GM12878 (cell line): Measurements from ENCODE around the gene ADAMTS17. TPM values are rescaled to one million over a fixed set of nuclear protein-coding genes. Genes with fewer than 3 reads are reported as not detected.

Experiments used
- ATAC-seq: fragments of 200-7000 bp; cut with Tn5 transposase; 3 replicates; pipeline ENCODE4 v1.9.1; 2020; ENCODE audit warnings: mild to moderate bottlenecking, moderate library complexity
- BruUV-seq: library from RNA; stranded (reverse); fragments of 400-500 nt; replicated peaks from 2 replicates; lab custom pipeline; 2021; lab: Mats Ljungman, UMichigan
- CTCF ChIA-PET: fragments of 300-600 bp; sonication (Branson Sonifier 250); formaldehyde crosslinking; extraction: SDS; loops from one replicate; lab custom pipeline; 2021; ENCODE audit warnings: inconsistent platforms; lab: Yijun Ruan, JAX
- POLR2A ChIA-PET: fragments of 350-600 bp; formaldehyde crosslinking; extraction: SDS; loops from one replicate; lab custom pipeline; 2021; ENCODE audit warnings: inconsistent platforms; lab: Charles Lee
- RAD21 ChIA-PET: fragments of 300-600 bp; sonication (Branson Sonifier 250); formaldehyde crosslinking; loops from one replicate; lab custom pipeline; 2023; ENCODE audit warnings: antibody characterized with exemption; ENCODE audit not compliant: unreplicated experiment; lab: Charles Lee
- SMC1A ChIA-PET: fragments of 300-600 bp; sonication (Branson Sonifier 250); formaldehyde crosslinking; loops from one replicate; lab custom pipeline; 2023; ENCODE audit not compliant: unreplicated experiment, uncharacterized antibody; lab: Charles Lee
- DNase-seq: peaks from one replicate; pipeline ENCODE4 v3.0.0-alpha.2; 2011; ENCODE audit warnings: low read depth, low spot score
- FAIRE-seq: peaks from 3 replicates; lab custom pipeline; 2011; peaks lifted over from hg19 to GRCh38; lab: Jason Lieb, UNC
- H2AFZ ChIP-seq: 2 replicates; pipeline ENCODE4 v1.6.0; 2011; ENCODE audit warnings: low read depth, low read length, control low read depth; ENCODE audit not compliant: control insufficient read depth
- H3K27ac ChIP-seq: 2 replicates; pipeline ENCODE4 v1.5.1; 2011; ENCODE audit warnings: control low read depth; ENCODE audit not compliant: control insufficient read depth, insufficient read depth
- H3K27me3 ChIP-seq, 2 experiments: replicated peaks in 1 of 2; 2 replicates each; pipeline versions ENCODE4 v1.6.0 to v1.6.1; 2011; ENCODE audit warnings: low read length in 1 of 2; ENCODE audit not compliant: control insufficient read depth in 2 of 2, insufficient read depth in 2 of 2
- H3K36me3 ChIP-seq, 2 experiments: 2 replicates each; pipeline ENCODE4 v1.5.1; 2011; ENCODE audit warnings: low read length in 1 of 2; ENCODE audit not compliant: control insufficient read depth in 2 of 2, insufficient read depth in 2 of 2
- H3K4me1 ChIP-seq: 2 replicates; pipeline ENCODE4 v1.6.1; 2011; ENCODE audit warnings: mild to moderate bottlenecking, low read length, moderate library complexity, mixed read lengths; ENCODE audit not compliant: control insufficient read depth, insufficient read depth
- H3K4me2 ChIP-seq: 2 replicates; pipeline ENCODE4 v1.6.0; 2011; ENCODE audit warnings: control low read depth; ENCODE audit not compliant: control insufficient read depth, insufficient read depth
- H3K4me3 ChIP-seq: fragments of 200-600 bp; sonication (generic); 2 replicates; pipeline ENCODE4 v1.5.1; 2016
- H3K79me2 ChIP-seq: 2 replicates; pipeline ENCODE4 v1.6.0; 2011; ENCODE audit warnings: low read length; ENCODE audit not compliant: control insufficient read depth, insufficient read depth
- H3K9ac ChIP-seq: 2 replicates; pipeline ENCODE4 v1.8.0; 2011; ENCODE audit warnings: low read length, control low read depth, mixed read lengths; ENCODE audit not compliant: control insufficient read depth, insufficient read depth
- H3K9me3 ChIP-seq: replicated peaks from 3 replicates; pipeline ENCODE4 v1.5.1; 2011; ENCODE audit warnings: mild to moderate bottlenecking, low read length; ENCODE audit not compliant: control insufficient read depth, insufficient read depth
- H4K20me1 ChIP-seq: 2 replicates; pipeline ENCODE4 v1.6.0; 2011; ENCODE audit not compliant: control insufficient read depth, insufficient read depth
- ASH2L ChIP-seq: fragments of 300-600, 200-600 bp; sonication (generic); IDR thresholded peaks from 2 replicates; pipeline ENCODE4 v1.6.1; 2017; ENCODE audit warnings: low read depth, mild to moderate bottlenecking, borderline replicate concordance
- ATF7 ChIP-seq: fragments of 450-650 bp; IDR thresholded peaks from 2 replicates; pipeline ENCODE4 v1.6.1; 2016; ENCODE audit warnings: low read depth, mild to moderate bottlenecking
- BHLHE40 ChIP-seq, 2 experiments: fragments of 450-650 bp in 1 of 2; IDR thresholded peaks; 2 replicates each; pipeline ENCODE4 v1.6.1; 2011 to 2017; ENCODE audit warnings: low read depth in 2 of 2, borderline replicate concordance in 1 of 2, improper control_type of control experiment in 1 of 2, low read length in 1 of 2, mild to moderate bottlenecking in 1 of 2
- CBFB ChIP-seq: IDR thresholded peaks from 2 replicates; pipeline ENCODE4 v1.6.1; 2016; ENCODE audit warnings: antibody characterized with exemption, low read depth
- CBX5 ChIP-seq: sonication (generic); IDR thresholded peaks from 2 replicates; pipeline ENCODE4 v1.6.1; 2016; ENCODE audit warnings: low read depth, moderate library complexity, mild to moderate bottlenecking, inconsistent platforms
- CHD2 ChIP-seq: IDR thresholded peaks from 2 replicates; pipeline ENCODE4 v1.6.1; 2011; ENCODE audit warnings: low read depth, low read length, improper control_type of control experiment, borderline replicate concordance
- ETV6 ChIP-seq, 2 experiments: fragments of 450-650 bp in 1 of 2; IDR thresholded peaks in 1 of 2; conservative IDR thresholded peaks in 1 of 2; 2 replicates each; pipeline ENCODE4 v1.6.1; 2014; ENCODE audit warnings: antibody characterized with exemption in 1 of 2, borderline replicate concordance in 1 of 2, low read depth in 1 of 2, mild to moderate bottlenecking in 1 of 2, moderate library complexity in 1 of 2
- HDAC6 ChIP-seq: fragments of 200-600 bp; sonication (generic); IDR thresholded peaks from one replicate; pipeline ENCODE4 v1.8.0; 2017; ENCODE audit warnings: antibody characterized with exemption; ENCODE audit not compliant: unreplicated experiment
- NR2C2 ChIP-seq: IDR thresholded peaks from 2 replicates; pipeline ENCODE4 v1.6.1; 2011; ENCODE audit warnings: borderline replicate concordance, low read depth; ENCODE audit not compliant: control insufficient read depth, insufficient read length
- RAD51 ChIP-seq: fragments of 450-650 bp; IDR thresholded peaks from 2 replicates; pipeline ENCODE4 v1.6.1; 2016; ENCODE audit warnings: moderate library complexity, mild to moderate bottlenecking, inconsistent platforms
- RFX5 ChIP-seq: IDR thresholded peaks from 2 replicates; pipeline ENCODE4 v1.6.1; 2011; ENCODE audit warnings: low read depth, low read length, improper control_type of control experiment
- SMAD1 ChIP-seq: fragments of 450-650 bp; IDR thresholded peaks from 2 replicates; pipeline ENCODE4 v1.6.1; 2018; ENCODE audit warnings: mild to moderate bottlenecking, low read depth; ENCODE audit not compliant: partially characterized antibody
- WGBS: methylation state at CpG from one replicate; pipeline ENCODE4 v1.1.6; 2016; ENCODE audit warnings: low lambda C conversion rate; ENCODE audit not compliant: insufficient replicate concordance, insufficient coverage; ENCODE audit errors: missing lambda C conversion rate; 5-methylcytosine and 5-hydroxymethylcytosine counted together
- in situ Hi-C: fragments of 300-500 bp; cut with MboI; formaldehyde crosslinking; loops from 9 replicates; pipeline ENCODE4 v1.14.3; 2018; ENCODE audit warnings: mixed read lengths
- intact Hi-C: fragments of 100-400 bp; cut with micrococcal nuclease; formaldehyde crosslinking; loops from one replicate; pipeline ENCODE4 v1.14.2; 2022; ENCODE audit not compliant: unreplicated experiment
- polyA plus RNA-seq, 11 experiments: library from polyadenylated mRNA; depleted of rRNA in 4 of 11; unstranded in 6 of 11; stranded (reverse) in 5 of 11; fragments of >200 nt; fragmentation: Nextera tagmentation in 4 of 11; fragmentation: Illumina TruSeq in 1 of 11; extraction: Ambion mirVana in 4 of 11; extraction: Trizol in 1 of 11; gene quantifications; 1 replicate in 1 of 11; 2 replicates in 10 of 11; pipeline versions ENCODE4 v1.2.1 to v1.2.3, GENCODE V29; 2011 to 2016; ENCODE audit warnings: inconsistent platforms in 2 of 11, missing spikeins in 2 of 11, low read depth in 1 of 11
- total RNA-seq, 4 experiments: library from RNA; depleted of rRNA in 3 of 4; stranded (reverse); fragments of >200 nt in 3 of 4; fragmentation: Illumina TruSeq in 1 of 4; extraction: Trizol in 1 of 4; gene quantifications; 2 replicates each; pipeline versions ENCODE4 v1.2.1 to v1.2.3, GENCODE V29; 2013 to 2021
- TF ChIP-seq, protein P1 (sequence below): fragments of 150-350 bp; IDR thresholded peaks from 2 replicates; pipeline ENCODE4 v1.6.1; 2016; ENCODE audit warnings: low read depth, low read length
- TF ChIP-seq, protein P2 (sequence below): fragments of 450-650 bp; conservative IDR thresholded peaks from 2 replicates; pipeline ENCODE4 v1.6.1; 2017; ENCODE audit warnings: mild to moderate bottlenecking, moderate library complexity
- TF ChIP-seq, protein P3 (sequence below): fragments of 450-650 bp; IDR thresholded peaks from 2 replicates; pipeline ENCODE4 v1.6.1; 2017; ENCODE audit warnings: antibody characterized with exemption, mild to moderate bottlenecking, moderate library complexity

Gene ADAMTS17
- total and polyA plus RNA-seq, 10 of the 15 experiments (the other 5 are each of a cell fraction or from before 2014, with no cell fraction given) = 0.04 to 0.50 (median 0.10) TPM; not detected in 4

DNA sequence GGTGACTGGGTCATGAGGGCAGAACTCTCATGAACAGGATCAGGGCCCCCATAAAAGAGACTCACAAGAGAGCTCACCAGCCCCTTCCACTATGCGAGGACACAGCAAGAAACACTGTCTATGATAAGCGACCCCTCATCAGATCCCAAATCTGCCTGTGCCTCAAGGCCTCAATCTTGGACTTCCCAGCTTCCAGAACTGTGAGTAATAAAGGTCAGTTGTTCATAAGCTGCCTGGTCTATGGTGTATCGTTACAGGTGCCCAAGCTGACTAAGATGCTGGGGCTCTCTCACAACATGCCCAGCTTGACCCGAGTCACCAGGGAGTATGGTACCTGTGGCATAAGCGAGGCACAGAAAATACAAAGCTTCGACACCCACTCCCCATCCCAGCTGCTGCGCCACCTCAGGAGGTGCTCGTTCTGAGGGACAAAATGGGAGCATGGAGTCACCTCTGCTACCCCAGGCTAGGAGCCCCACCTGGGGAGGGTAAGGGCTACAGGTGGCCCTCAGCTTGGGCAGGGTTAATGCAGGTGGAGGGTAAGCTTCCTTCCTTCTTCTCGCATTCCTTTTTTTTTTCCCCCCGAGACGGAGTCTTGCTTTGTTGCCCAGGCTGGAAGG, 234.1 kb downstream of the ADAMTS17 start:
- ChIA-PET POLR2A (no interaction called here), CTCF (no interaction called here), SMC1A (interaction anchor here (1.7 kb wide), 1 partner anchor 8 kb away, joined by 3 read pairs; no protein-coding TSS in a partner anchor), RAD21 (no interaction called here)
- intact Hi-C loops (no loop called here), in situ Hi-C loops (no loop called here)
- no peaks in the 10 kb centered on the region for H3K9me3 ChIP-seq
- H3K27ac ChIP-seq = no peak overlapping the region
- whole genome bisulfite sequencing = 20% methylated on average over 10 of the region's 11 CpGs
- TF ChIP-seq SMAD1 = no peak
- TF ChIP-seq, protein P1, sequence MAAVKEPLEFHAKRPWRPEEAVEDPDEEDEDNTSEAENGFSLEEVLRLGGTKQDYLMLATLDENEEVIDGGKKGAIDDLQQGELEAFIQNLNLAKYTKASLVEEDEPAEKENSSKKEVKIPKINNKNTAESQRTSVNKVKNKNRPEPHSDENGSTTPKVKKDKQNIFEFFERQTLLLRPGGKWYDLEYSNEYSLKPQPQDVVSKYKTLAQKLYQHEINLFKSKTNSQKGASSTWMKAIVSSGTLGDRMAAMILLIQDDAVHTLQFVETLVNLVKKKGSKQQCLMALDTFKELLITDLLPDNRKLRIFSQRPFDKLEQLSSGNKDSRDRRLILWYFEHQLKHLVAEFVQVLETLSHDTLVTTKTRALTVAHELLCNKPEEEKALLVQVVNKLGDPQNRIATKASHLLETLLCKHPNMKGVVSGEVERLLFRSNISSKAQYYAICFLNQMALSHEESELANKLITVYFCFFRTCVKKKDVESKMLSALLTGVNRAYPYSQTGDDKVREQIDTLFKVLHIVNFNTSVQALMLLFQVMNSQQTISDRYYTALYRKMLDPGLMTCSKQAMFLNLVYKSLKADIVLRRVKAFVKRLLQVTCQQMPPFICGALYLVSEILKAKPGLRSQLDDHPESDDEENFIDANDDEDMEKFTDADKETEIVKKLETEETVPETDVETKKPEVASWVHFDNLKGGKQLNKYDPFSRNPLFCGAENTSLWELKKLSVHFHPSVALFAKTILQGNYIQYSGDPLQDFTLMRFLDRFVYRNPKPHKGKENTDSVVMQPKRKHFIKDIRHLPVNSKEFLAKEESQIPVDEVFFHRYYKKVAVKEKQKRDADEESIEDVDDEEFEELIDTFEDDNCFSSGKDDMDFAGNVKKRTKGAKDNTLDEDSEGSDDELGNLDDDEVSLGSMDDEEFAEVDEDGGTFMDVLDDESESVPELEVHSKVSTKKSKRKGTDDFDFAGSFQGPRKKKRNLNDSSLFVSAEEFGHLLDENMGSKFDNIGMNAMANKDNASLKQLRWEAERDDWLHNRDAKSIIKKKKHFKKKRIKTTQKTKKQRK = no peak
- TF ChIP-seq ETV6 (conservative IDR thresholded peaks at IDR 0.05 in 1 of 2, IDR thresholded peaks at IDR 0.05 in 1 of 2; ENCODE audit: borderline replicate concordance in 1 of 2, low read depth in 1 of 2) = no peak
- no peak for TF ChIP-seq HDAC6
- TF ChIP-seq RFX5 = no peak
- TF ChIP-seq, protein P2, sequence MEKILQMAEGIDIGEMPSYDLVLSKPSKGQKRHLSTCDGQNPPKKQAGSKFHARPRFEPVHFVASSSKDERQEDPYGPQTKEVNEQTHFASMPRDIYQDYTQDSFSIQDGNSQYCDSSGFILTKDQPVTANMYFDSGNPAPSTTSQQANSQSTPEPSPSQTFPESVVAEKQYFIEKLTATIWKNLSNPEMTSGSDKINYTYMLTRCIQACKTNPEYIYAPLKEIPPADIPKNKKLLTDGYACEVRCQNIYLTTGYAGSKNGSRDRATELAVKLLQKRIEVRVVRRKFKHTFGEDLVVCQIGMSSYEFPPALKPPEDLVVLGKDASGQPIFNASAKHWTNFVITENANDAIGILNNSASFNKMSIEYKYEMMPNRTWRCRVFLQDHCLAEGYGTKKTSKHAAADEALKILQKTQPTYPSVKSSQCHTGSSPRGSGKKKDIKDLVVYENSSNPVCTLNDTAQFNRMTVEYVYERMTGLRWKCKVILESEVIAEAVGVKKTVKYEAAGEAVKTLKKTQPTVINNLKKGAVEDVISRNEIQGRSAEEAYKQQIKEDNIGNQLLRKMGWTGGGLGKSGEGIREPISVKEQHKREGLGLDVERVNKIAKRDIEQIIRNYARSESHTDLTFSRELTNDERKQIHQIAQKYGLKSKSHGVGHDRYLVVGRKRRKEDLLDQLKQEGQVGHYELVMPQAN = no peak
- TF ChIP-seq BHLHE40 (IDR thresholded peaks at IDR 0.05; ENCODE audit: borderline replicate concordance in 1 of 2, low read depth in 2 of 2, low read length in 1 of 2) = no peak
- TF ChIP-seq ATF7 = no peak
- TF ChIP-seq CHD2 = no peak
- TF ChIP-seq NR2C2 = no peak
- TF ChIP-seq ASH2L = no peak
- TF ChIP-seq, protein P3, sequence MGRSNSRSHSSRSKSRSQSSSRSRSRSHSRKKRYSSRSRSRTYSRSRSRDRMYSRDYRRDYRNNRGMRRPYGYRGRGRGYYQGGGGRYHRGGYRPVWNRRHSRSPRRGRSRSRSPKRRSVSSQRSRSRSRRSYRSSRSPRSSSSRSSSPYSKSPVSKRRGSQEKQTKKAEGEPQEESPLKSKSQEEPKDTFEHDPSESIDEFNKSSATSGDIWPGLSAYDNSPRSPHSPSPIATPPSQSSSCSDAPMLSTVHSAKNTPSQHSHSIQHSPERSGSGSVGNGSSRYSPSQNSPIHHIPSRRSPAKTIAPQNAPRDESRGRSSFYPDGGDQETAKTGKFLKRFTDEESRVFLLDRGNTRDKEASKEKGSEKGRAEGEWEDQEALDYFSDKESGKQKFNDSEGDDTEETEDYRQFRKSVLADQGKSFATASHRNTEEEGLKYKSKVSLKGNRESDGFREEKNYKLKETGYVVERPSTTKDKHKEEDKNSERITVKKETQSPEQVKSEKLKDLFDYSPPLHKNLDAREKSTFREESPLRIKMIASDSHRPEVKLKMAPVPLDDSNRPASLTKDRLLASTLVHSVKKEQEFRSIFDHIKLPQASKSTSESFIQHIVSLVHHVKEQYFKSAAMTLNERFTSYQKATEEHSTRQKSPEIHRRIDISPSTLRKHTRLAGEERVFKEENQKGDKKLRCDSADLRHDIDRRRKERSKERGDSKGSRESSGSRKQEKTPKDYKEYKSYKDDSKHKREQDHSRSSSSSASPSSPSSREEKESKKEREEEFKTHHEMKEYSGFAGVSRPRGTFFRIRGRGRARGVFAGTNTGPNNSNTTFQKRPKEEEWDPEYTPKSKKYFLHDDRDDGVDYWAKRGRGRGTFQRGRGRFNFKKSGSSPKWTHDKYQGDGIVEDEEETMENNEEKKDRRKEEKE = no peak
- TF ChIP-seq CBFB = no peak
- no peak for TF ChIP-seq RAD51
- TF ChIP-seq CBX5 = no peak
- FAIRE-seq = no peak
- no peaks in the 10 kb centered on the region; the same call in 1 of the 2 replicates for H3K4me1 ChIP-seq
- no peaks in the 10 kb centered on the region for H3K27me3 ChIP-seq
- H3K4me3 ChIP-seq = no peak overlapping the region
- ATAC-seq = no peak
- DNase-seq = no peak
- no peak overlapping the region for H3K9ac ChIP-seq
- no peak overlapping the region for H3K4me2 ChIP-seq
- no peaks in the 10 kb centered on the region for H3K36me3 ChIP-seq
- no TSS peak for BruUV-seq
- H4K20me1 ChIP-seq = no peaks in the 10 kb centered on the region
- no peak overlapping the region for H2AFZ ChIP-seq
- no peaks in the 10 kb centered on the region for H3K79me2 ChIP-seq
